Measurements from ENCODE around the gene KCTD6. TPM values are rescaled to one million over a fixed set of nuclear protein-coding genes. Genes with fewer than 3 reads are reported as not detected.

Gene KCTD6
- total RNA-seq (28.2 TPM), polyA plus RNA-seq (10.7 TPM)

- no peaks in the 10 kb centered on the region for H3K4me1 ChIP-seq (ENCODE audit: insufficient read depth)
- no peaks in the 10 kb centered on the region for H3K36me3 ChIP-seq (ENCODE audit: insufficient read depth)
- WGBS, result under 1% methylated on average over 104 of the region's 104 CpGs
- peak within 1 kb of the TSS; percentile 85 for H3K27ac ChIP-seq (ENCODE audit: low read depth)
- DNase-seq (ENCODE audit: extremely low spot score), result peak; percentile 75
- peak within 1 kb of the TSS; percentile 95 for H3K4me3 ChIP-seq (ENCODE audit: low read depth, low read length)
These were observed at the start of gene KCTD6 for GRCh38 chr3:58491506-58492402. Gene KCTD6 (plus strand): TSS chr3:58492096. CDS start chr3:58498756, 6,660 bp downstream.

GRCh38 chr3:58452176-58452575 is 39.7 kb upstream of the KCTD6 start:
- Histone ChIP-seq H3K27ac (ENCODE audit: low read depth) (no peak overlapping the region), H3K4me3 (ENCODE audit: low read depth, low read length) (no peak overlapping the region), H3K36me3 (ENCODE audit: insufficient read depth) (no peaks in the 10 kb centered on the region), H3K4me1 (ENCODE audit: insufficient read depth) (no peaks in the 10 kb centered on the region)
- no peak for DNase-seq (ENCODE audit: extremely low spot score)
- 80% methylated on average over 1 of the region's 1 CpG for WGBS

- Histone ChIP-seq H3K4me3 (ENCODE audit: low read depth, low read length) (no peak overlapping the region), H3K4me1 (ENCODE audit: insufficient read depth) (no peaks in the 10 kb centered on the region), H3K27ac (ENCODE audit: low read depth) (no peak overlapping the region), H3K36me3 (ENCODE audit: insufficient read depth) (no peaks in the 10 kb centered on the region)
- no peak for DNase-seq (ENCODE audit: extremely low spot score)
- 86% methylated on average over 4 of the region's 4 CpGs for WGBS
These were observed 32.7 kb upstream of the KCTD6 start for GRCh38 chr3:58459160-58459559.

- no peak overlapping the region for H3K27ac ChIP-seq (ENCODE audit: low read depth)
- WGBS, result 51% methylated on average over 4 of the region's 4 CpGs
- H3K4me3 ChIP-seq (ENCODE audit: low read depth, low read length), result no peak overlapping the region
- no peak for DNase-seq (ENCODE audit: extremely low spot score)
- H3K4me1 ChIP-seq (ENCODE audit: insufficient read depth), result no peaks in the 10 kb centered on the region
- H3K36me3 ChIP-seq (ENCODE audit: insufficient read depth), result no peaks in the 10 kb centered on the region
These were observed 29.1 kb upstream of the KCTD6 start for GRCh38 chr3:58462829-58463180.

GRCh38 chr3:58463181-58463941 is 28.5 kb upstream of the KCTD6 start:
- no peak overlapping the region for H3K27ac ChIP-seq (ENCODE audit: low read depth)
- peak; percentile 17 for DNase-seq (ENCODE audit: extremely low spot score)
- 16% methylated on average over 18 of the region's 18 CpGs for WGBS

GRCh38 chr3:58463942-58464271 is 28.0 kb upstream of the KCTD6 start:
- Histone ChIP-seq H3K4me1 (ENCODE audit: insufficient read depth) (no peaks in the 10 kb centered on the region), H3K4me3 (ENCODE audit: low read depth, low read length) (no peak overlapping the region), H3K27ac (ENCODE audit: low read depth) (no peak overlapping the region), H3K36me3 (ENCODE audit: insufficient read depth) (no peaks in the 10 kb centered on the region)
- no peak for DNase-seq (ENCODE audit: extremely low spot score)
- WGBS, result 41% methylated on average over 5 of the region's 5 CpGs

More at GRCh38 chr3:58463181-58463941, 28.5 kb upstream of the KCTD6 start:
- no peaks in the 10 kb centered on the region for H3K36me3 ChIP-seq (ENCODE audit: insufficient read depth)
- H3K4me1 ChIP-seq (ENCODE audit: insufficient read depth), result no peaks in the 10 kb centered on the region
- no peak overlapping the region for H3K4me3 ChIP-seq (ENCODE audit: low read depth, low read length)

- WGBS, result 74% methylated on average over 3 of the region's 3 CpGs
- Histone ChIP-seq H3K27ac (ENCODE audit: low read depth) (no peak overlapping the region), H3K4me1 (ENCODE audit: insufficient read depth) (no peaks in the 10 kb centered on the region)
These were observed 27.0 kb upstream of the KCTD6 start for GRCh38 chr3:58464866-58465265.

GRCh38 chr3:58466899-58467563 is 24.9 kb upstream of the KCTD6 start:
- WGBS, result 93% methylated on average over 4 of the region's 4 CpGs
- Histone ChIP-seq H3K27ac (ENCODE audit: low read depth) (no peak overlapping the region), H3K36me3 (ENCODE audit: insufficient read depth) (no peaks in the 10 kb centered on the region), H3K4me1 (ENCODE audit: insufficient read depth) (no peaks in the 10 kb centered on the region), H3K4me3 (ENCODE audit: low read depth, low read length) (no peak overlapping the region)
- no peak for DNase-seq (ENCODE audit: extremely low spot score)

More at GRCh38 chr3:58464866-58465265, 27.0 kb upstream of the KCTD6 start:
- H3K36me3 ChIP-seq (ENCODE audit: insufficient read depth), result no peaks in the 10 kb centered on the region
- no peak overlapping the region for H3K4me3 ChIP-seq (ENCODE audit: low read depth, low read length)
- DNase-seq (ENCODE audit: extremely low spot score), result no peak

- 75% methylated on average over 4 of the region's 4 CpGs for WGBS
- no peak overlapping the region for H3K27ac ChIP-seq (ENCODE audit: low read depth)
- H3K4me3 ChIP-seq (ENCODE audit: low read depth, low read length), result no peak overlapping the region
- DNase-seq (ENCODE audit: extremely low spot score), result no peak
- H3K4me1 ChIP-seq (ENCODE audit: insufficient read depth), result no peaks in the 10 kb centered on the region
- no peaks in the 10 kb centered on the region for H3K36me3 ChIP-seq (ENCODE audit: insufficient read depth)
These were observed 22.8 kb upstream of the KCTD6 start for GRCh38 chr3:58469096-58469495.

GRCh38 chr3:58470363-58471024 is 21.4 kb upstream of the KCTD6 start:
- Histone ChIP-seq H3K27ac (ENCODE audit: low read depth) (no peak overlapping the region), H3K36me3 (ENCODE audit: insufficient read depth) (no peaks in the 10 kb centered on the region), H3K4me3 (ENCODE audit: low read depth, low read length) (no peak overlapping the region), H3K4me1 (ENCODE audit: insufficient read depth) (no peaks in the 10 kb centered on the region)
- DNase-seq (ENCODE audit: extremely low spot score), result no peak
- WGBS, result 89% methylated on average over 12 of the region's 12 CpGs

GRCh38 chr3:58471025-58471887 is 20.6 kb upstream of the KCTD6 start:
- WGBS, result 57% methylated on average over 10 of the region's 10 CpGs
- DNase-seq (ENCODE audit: extremely low spot score), result peak; percentile 43
- H3K27ac ChIP-seq (ENCODE audit: low read depth), result no peak overlapping the region
- no peaks in the 10 kb centered on the region for H3K36me3 ChIP-seq (ENCODE audit: insufficient read depth)
- no peaks in the 10 kb centered on the region for H3K4me1 ChIP-seq (ENCODE audit: insufficient read depth)
- no peak overlapping the region for H3K4me3 ChIP-seq (ENCODE audit: low read depth, low read length)

- 90% methylated on average over 1 of the region's 1 CpG for WGBS
These were observed 18.6 kb upstream of the KCTD6 start for GRCh38 chr3:58473275-58473674.

More at GRCh38 chr3:58473275-58473674, 18.6 kb upstream of the KCTD6 start:
- Histone ChIP-seq H3K27ac (ENCODE audit: low read depth) (no peak overlapping the region), H3K4me1 (ENCODE audit: insufficient read depth) (no peaks in the 10 kb centered on the region), H3K36me3 (ENCODE audit: insufficient read depth) (no peaks in the 10 kb centered on the region), H3K4me3 (ENCODE audit: low read depth, low read length) (no peak overlapping the region)
- DNase-seq (ENCODE audit: extremely low spot score), result no peak

Measured in urinary bladder (tissue), 4 donors.